HepG2 (cell line): ENCODE data around the gene NDUFS4. TPM values are rescaled to one million over a fixed set of nuclear protein-coding genes. Genes with fewer than 3 reads are reported as not detected.

Experiments
- JUN ChIP-seq: sonication (generic); formaldehyde crosslinking; IDR thresholded peaks from 2 replicates; pipeline ENCODE4 v1.4.0; 2020; ENCODE audit warnings: mild to moderate bottlenecking, missing genetic modification reagents
- MAFG ChIP-seq: sonication (generic); formaldehyde crosslinking; IDR thresholded peaks from 2 replicates; pipeline ENCODE4 v1.5.1; 2020; ENCODE audit warnings: mild to moderate bottlenecking, missing genetic modification reagents
- SYNCRIP ChIP-seq: fragments of 200-400 bp; formaldehyde crosslinking; IDR thresholded peaks from 2 replicates; pipeline ENCODE4 v1.6.1; 2018; ENCODE audit warnings: mild to moderate bottlenecking, low read depth, low read length; ENCODE audit not compliant: insufficient read depth
- TEAD2 ChIP-seq: sonication (generic); formaldehyde crosslinking; IDR thresholded peaks from 2 replicates; pipeline ENCODE4 v1.9.0; 2021; ENCODE audit warnings: missing genetic modification reagents
- TOPORS ChIP-seq: sonication (generic); formaldehyde crosslinking; IDR thresholded peaks from 2 replicates; pipeline ENCODE4 v1.8.0; 2023; ENCODE audit warnings: mild to moderate bottlenecking, missing genetic modification reagents
- ZZZ3 ChIP-seq: sonication (generic); formaldehyde crosslinking; IDR thresholded peaks from 2 replicates; pipeline ENCODE4 v1.4.0; 2020; ENCODE audit warnings: missing genetic modification reagents, mild to moderate bottlenecking, borderline replicate concordance
- polyA plus RNA-seq, 8 experiments: library from polyadenylated mRNA; depleted of rRNA in 3 of 8; stranded (reverse) in 7 of 8; unstranded in 1 of 8; fragments of >200 nt; fragmentation: Illumina TruSeq in 4 of 8; extraction: Trizol in 4 of 8; gene quantifications; 2 replicates each; pipeline versions ENCODE4 v1.2.1 to v1.2.3, GENCODE V29; 2011 to 2016; ENCODE audit warnings: low read depth in 4 of 8, missing spikeins in 1 of 8, mixed read lengths in 1 of 8; ENCODE audit not compliant: insufficient read depth in 1 of 8
- total RNA-seq, 5 experiments: library from RNA; depleted of rRNA; stranded (reverse); fragments of >200 nt; fragmentation: Illumina TruSeq; extraction: Trizol; gene quantifications; 2 replicates each; pipeline ENCODE4 v1.2.3, GENCODE V29; 2016; ENCODE audit warnings: low read depth in 1 of 5
- TF ChIP-seq, protein P1 (sequence below): sonication (generic); formaldehyde crosslinking; IDR thresholded peaks from 2 replicates; pipeline ENCODE4 v1.8.0; 2022; ENCODE audit warnings: mild to moderate bottlenecking, missing genetic modification reagents, moderate library complexity
- TF ChIP-seq, protein P2 (sequence below), 2 experiments: sonication (generic) in 1 of 2; formaldehyde crosslinking in 1 of 2; IDR thresholded peaks; 2 replicates each; pipeline versions ENCODE4 v1.6.1 to v1.9.0; 2014 to 2022; ENCODE audit warnings: antibody characterized with exemption in 1 of 2, borderline replicate concordance in 1 of 2, inconsistent platforms in 1 of 2, low read depth in 1 of 2, missing genetic modification reagents in 1 of 2
- TF ChIP-seq, protein P3 (sequence below): IDR thresholded peaks from 2 replicates; pipeline ENCODE4 v1.6.1; 2016; ENCODE audit warnings: low read depth, missing genetic modification reagents, missing compliant biosample characterization
- TF ChIP-seq, protein P4 (sequence below): sonication (generic); formaldehyde crosslinking; IDR thresholded peaks from 2 replicates; pipeline ENCODE4 v1.8.1; 2022; ENCODE audit warnings: low read depth, mild to moderate bottlenecking, missing genetic modification reagents
- TF ChIP-seq, protein P5 (sequence below): sonication (generic); formaldehyde crosslinking; IDR thresholded peaks from 2 replicates; pipeline ENCODE4 v1.5.1; 2020; ENCODE audit warnings: mild to moderate bottlenecking, missing genetic modification reagents, moderate library complexity

NDUFS4 gene
- total and polyA plus RNA-seq, 2 of the 13 experiments (the other 11 are each of a cell fraction or from before 2014, with no cell fraction given), result 121 to 126 TPM

DNA sequence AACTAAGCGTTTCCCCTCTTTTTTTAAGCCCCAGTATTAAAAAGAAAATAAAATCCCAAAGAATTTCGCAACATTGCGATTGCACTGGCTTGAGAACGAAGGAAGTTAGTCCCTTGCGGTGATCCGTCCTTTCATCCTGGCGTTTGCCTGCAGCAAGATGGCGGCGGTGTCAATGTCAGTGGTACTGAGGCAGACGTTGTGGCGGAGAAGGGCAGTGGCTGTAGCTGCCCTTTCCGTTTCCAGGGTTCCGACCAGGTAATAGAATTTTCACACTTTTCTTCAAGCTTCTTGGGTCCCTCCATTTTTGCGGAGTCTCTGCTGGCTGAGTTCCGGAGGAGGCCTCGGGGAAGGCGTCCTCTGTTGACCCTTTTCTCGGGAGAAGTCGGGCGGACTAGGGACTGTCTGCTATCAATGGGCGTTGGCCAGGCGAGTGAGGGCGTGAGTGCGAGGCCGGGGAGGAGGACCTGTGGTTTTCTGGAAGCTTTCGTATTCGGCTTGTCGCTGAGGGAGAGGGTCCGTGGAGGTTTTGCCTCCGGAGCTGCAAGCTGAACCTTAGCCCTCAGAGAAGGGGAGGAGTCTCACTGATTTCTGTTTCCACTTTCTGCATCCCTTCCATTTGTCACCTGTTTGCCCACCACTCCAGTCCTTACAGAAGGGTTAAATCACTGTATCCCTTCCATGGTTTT is at the start of gene NDUFS4 (continued):
- TF ChIP-seq JUN (CRISPR knock-in tag) (no peak), ZZZ3 (CRISPR knock-in tag) (peak; percentile 84), SYNCRIP (no peak), TOPORS (no peak), MAFG (CRISPR knock-in tag) (no peak), TEAD2 (CRISPR knock-in tag) (0 out of 2 replicates have a peak, but pooled peaks have one; percentile 29)
- TF ChIP-seq, protein P1, sequence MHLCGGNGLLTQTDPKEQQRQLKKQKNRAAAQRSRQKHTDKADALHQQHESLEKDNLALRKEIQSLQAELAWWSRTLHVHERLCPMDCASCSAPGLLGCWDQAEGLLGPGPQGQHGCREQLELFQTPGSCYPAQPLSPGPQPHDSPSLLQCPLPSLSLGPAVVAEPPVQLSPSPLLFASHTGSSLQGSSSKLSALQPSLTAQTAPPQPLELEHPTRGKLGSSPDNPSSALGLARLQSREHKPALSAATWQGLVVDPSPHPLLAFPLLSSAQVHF (CRISPR knock-in tag), result no peak
- TF ChIP-seq, protein P2, sequence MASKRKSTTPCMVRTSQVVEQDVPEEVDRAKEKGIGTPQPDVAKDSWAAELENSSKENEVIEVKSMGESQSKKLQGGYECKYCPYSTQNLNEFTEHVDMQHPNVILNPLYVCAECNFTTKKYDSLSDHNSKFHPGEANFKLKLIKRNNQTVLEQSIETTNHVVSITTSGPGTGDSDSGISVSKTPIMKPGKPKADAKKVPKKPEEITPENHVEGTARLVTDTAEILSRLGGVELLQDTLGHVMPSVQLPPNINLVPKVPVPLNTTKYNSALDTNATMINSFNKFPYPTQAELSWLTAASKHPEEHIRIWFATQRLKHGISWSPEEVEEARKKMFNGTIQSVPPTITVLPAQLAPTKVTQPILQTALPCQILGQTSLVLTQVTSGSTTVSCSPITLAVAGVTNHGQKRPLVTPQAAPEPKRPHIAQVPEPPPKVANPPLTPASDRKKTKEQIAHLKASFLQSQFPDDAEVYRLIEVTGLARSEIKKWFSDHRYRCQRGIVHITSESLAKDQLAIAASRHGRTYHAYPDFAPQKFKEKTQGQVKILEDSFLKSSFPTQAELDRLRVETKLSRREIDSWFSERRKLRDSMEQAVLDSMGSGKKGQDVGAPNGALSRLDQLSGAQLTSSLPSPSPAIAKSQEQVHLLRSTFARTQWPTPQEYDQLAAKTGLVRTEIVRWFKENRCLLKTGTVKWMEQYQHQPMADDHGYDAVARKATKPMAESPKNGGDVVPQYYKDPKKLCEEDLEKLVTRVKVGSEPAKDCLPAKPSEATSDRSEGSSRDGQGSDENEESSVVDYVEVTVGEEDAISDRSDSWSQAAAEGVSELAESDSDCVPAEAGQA (IDR thresholded peaks at IDR 0.05; ENCODE audit: low read depth), result peak; percentile 82; the same call in 1 of the 2 replicates
- TF ChIP-seq, protein P2 (CRISPR knock-in tag; IDR thresholded peaks at IDR 0.05; ENCODE audit: borderline replicate concordance), result no peak
- TF ChIP-seq, protein P3, sequence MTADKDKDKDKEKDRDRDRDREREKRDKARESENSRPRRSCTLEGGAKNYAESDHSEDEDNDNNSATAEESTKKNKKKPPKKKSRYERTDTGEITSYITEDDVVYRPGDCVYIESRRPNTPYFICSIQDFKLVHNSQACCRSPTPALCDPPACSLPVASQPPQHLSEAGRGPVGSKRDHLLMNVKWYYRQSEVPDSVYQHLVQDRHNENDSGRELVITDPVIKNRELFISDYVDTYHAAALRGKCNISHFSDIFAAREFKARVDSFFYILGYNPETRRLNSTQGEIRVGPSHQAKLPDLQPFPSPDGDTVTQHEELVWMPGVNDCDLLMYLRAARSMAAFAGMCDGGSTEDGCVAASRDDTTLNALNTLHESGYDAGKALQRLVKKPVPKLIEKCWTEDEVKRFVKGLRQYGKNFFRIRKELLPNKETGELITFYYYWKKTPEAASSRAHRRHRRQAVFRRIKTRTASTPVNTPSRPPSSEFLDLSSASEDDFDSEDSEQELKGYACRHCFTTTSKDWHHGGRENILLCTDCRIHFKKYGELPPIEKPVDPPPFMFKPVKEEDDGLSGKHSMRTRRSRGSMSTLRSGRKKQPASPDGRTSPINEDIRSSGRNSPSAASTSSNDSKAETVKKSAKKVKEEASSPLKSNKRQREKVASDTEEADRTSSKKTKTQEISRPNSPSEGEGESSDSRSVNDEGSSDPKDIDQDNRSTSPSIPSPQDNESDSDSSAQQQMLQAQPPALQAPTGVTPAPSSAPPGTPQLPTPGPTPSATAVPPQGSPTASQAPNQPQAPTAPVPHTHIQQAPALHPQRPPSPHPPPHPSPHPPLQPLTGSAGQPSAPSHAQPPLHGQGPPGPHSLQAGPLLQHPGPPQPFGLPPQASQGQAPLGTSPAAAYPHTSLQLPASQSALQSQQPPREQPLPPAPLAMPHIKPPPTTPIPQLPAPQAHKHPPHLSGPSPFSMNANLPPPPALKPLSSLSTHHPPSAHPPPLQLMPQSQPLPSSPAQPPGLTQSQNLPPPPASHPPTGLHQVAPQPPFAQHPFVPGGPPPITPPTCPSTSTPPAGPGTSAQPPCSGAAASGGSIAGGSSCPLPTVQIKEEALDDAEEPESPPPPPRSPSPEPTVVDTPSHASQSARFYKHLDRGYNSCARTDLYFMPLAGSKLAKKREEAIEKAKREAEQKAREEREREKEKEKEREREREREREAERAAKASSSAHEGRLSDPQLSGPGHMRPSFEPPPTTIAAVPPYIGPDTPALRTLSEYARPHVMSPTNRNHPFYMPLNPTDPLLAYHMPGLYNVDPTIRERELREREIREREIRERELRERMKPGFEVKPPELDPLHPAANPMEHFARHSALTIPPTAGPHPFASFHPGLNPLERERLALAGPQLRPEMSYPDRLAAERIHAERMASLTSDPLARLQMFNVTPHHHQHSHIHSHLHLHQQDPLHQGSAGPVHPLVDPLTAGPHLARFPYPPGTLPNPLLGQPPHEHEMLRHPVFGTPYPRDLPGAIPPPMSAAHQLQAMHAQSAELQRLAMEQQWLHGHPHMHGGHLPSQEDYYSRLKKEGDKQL (CRISPR knock-in tag), result peak; percentile 35; the same call in 1 of the 2 replicates
- TF ChIP-seq, protein P4, sequence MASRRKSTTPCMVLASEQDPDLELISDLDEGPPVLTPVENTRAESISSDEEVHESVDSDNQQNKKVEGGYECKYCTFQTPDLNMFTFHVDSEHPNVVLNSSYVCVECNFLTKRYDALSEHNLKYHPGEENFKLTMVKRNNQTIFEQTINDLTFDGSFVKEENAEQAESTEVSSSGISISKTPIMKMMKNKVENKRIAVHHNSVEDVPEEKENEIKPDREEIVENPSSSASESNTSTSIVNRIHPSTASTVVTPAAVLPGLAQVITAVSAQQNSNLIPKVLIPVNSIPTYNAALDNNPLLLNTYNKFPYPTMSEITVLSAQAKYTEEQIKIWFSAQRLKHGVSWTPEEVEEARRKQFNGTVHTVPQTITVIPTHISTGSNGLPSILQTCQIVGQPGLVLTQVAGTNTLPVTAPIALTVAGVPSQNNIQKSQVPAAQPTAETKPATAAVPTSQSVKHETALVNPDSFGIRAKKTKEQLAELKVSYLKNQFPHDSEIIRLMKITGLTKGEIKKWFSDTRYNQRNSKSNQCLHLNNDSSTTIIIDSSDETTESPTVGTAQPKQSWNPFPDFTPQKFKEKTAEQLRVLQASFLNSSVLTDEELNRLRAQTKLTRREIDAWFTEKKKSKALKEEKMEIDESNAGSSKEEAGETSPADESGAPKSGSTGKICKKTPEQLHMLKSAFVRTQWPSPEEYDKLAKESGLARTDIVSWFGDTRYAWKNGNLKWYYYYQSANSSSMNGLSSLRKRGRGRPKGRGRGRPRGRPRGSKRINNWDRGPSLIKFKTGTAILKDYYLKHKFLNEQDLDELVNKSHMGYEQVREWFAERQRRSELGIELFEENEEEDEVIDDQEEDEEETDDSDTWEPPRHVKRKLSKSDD (CRISPR knock-in tag), result 0 out of 2 replicates have a peak, but pooled peaks have one; percentile 80
- TF ChIP-seq, protein P5, sequence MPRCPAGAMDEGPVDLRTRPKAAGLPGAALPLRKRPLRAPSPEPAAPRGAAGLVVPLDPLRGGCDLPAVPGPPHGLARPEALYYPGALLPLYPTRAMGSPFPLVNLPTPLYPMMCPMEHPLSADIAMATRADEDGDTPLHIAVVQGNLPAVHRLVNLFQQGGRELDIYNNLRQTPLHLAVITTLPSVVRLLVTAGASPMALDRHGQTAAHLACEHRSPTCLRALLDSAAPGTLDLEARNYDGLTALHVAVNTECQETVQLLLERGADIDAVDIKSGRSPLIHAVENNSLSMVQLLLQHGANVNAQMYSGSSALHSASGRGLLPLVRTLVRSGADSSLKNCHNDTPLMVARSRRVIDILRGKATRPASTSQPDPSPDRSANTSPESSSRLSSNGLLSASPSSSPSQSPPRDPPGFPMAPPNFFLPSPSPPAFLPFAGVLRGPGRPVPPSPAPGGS, result peak; percentile 58
